GM18507 (cell line): ENCODE results near the gene KSR1.

Experiments used
- DNase-seq: peaks from one replicate; pipeline ENCODE4 v3.0.0; 2011; ENCODE audit warnings: low read depth; ENCODE audit not compliant: insufficient read length; ENCODE audit errors: extremely low spot score
- FAIRE-seq: peaks from 2 replicates; lab custom pipeline; 2011; peaks lifted over from hg19 to GRCh38; lab: Jason Lieb, UNC

Gene KSR1

GRCh38 chr17:27558341-27558740, 102.1 kb downstream of the KSR1 start:
- FAIRE-seq, result no peak
- DNase-seq, result no peak

DNA sequence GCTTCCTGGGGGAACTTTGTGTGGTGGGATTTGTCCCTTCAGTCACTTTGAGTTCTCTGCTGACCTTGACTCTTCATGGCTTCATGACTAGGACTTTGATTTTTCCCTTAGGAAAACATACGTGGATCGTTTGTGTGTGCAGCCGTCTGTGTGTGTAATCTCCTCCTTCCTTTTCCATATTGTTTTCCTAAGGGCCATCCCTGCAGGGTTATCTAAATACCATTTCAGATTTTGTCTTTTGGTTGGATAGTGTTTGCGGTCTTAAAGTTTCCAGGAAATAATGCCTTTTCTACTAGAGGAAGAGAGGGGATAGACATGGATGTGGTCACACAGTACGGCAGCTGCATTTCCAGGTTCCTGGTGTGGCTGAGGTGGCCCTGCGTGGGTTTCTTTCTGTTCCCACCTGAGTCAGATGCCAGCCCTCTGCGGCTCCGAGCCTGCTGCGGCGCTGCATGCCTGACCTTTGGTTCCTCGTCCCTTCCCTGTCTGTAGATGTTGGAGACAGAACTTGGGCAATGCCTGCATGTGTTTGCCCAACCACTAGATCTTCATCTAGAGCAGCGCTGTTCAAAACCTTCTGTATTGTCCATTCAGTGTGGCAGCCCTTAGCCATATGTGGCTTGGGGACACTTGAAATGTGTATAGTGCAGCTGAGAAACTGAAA, 102.7 kb downstream of the KSR1 start:
- FAIRE-seq (no peak), DNase-seq (no peak)

DNA sequence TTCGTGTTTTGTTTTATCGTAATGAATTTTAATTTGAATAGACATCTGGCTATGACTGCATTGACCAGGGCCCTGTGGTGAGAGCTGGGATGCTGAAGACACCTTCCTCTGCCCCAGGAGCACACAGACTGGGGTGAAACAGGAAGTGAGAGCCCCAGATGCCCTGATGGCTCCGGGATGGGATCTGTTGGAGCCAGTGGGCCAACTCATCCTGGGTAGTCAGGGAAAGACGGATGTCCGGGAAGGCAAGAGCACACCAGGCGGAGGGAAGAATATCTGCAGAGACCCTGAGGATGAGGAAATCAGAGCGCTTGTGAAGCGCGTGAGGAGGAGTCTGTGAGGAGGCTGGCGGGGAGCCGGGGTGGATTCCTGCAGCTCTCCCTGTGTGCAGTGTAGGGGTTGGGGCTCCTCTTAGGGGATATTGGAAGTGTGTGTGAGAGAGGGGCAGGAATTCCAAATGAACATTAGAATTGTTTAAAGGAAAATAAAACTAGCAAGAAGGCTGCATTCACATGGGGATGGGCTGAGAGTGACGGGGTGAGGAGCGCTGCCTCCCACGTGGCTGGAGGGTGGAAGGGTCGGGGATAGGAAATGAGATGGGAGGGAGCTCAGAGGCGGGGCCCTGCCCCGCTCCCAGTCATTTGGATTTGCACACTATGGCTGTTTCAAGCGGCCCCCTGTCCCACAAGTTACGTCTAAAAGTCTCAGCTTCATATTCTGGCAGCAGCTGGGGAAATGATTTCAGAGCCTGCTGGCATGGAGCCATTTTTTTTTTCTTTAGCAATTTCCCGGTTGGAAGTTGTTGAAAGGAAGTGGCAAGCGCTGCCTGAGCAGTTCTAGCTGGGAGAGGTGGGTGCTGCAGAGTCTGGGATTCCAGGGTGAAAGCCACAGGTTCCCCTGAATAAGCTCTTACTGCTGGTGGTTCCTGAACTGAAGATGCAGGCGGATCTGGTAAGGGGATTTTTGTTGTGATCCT, 103.5 kb downstream of the KSR1 start:
- DNase-seq (no peak), FAIRE-seq (no peak)

- DNase-seq (no peak), FAIRE-seq (no peak)
These were observed 104.4 kb downstream of the KSR1 start for GRCh38 chr17:27560668-27561067.

DNA sequence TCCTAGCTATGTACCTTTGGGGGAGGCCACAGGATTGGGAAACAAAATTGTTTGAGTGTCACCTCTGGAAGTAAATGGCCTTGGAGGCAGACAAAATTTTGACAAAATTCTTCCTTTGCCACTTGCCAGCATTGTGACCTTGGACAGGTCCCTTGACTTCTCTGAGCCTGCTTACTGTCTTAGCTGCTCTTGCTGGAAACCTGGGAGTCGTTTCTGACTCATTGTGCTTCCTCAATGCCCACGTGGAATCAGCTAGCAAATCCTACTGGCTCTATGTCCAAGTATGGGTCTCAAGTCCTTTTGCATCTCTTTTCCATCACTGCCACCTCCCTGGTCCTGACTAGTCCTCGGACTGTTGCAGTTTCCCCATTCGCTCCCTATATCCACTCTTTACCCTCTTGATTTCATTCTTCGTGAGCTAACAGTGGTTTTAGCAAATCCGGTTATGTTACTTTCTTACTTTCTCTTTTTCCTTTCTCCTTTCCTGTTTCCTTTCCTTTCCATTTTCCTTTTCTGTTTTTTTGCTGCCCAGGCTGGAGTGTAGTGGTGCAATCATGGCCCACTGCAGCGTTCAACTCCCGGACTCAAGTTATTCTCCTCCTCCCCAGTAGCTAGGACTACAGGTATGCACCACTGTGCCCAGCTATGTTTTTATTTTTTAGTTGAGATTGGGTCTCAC, 106.7 kb downstream of the KSR1 start:
- DNase-seq (no peak), FAIRE-seq (no peak)

DNA sequence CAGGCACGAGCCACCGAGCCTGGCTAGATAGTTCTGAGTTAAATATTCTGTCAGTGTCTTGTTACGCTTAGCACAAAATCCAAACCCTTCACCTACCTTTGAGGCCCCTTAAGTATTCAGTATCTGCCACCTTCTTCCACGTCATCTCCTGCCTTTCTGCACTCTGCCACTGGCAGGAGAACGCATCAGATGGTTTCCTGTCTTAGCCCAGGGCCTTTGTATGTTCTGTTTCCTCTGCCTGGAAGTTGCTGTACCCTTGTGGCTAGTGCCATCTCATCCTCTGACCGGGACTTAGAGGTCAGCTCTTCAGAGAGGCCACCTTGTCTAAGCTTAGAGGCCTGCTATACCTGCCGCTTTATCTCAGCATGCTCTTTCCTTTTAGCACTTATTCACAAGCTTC, 107.3 kb downstream of the KSR1 start:
- FAIRE-seq (no peak), DNase-seq (no peak)

- DNase-seq, result no peak
- FAIRE-seq, result no peak
These were observed 108.2 kb downstream of the KSR1 start for GRCh38 chr17:27564463-27564862.

- DNase-seq (no peak), FAIRE-seq (no peak)
These were observed 109.8 kb downstream of the KSR1 start for GRCh38 chr17:27565874-27566670.

DNA sequence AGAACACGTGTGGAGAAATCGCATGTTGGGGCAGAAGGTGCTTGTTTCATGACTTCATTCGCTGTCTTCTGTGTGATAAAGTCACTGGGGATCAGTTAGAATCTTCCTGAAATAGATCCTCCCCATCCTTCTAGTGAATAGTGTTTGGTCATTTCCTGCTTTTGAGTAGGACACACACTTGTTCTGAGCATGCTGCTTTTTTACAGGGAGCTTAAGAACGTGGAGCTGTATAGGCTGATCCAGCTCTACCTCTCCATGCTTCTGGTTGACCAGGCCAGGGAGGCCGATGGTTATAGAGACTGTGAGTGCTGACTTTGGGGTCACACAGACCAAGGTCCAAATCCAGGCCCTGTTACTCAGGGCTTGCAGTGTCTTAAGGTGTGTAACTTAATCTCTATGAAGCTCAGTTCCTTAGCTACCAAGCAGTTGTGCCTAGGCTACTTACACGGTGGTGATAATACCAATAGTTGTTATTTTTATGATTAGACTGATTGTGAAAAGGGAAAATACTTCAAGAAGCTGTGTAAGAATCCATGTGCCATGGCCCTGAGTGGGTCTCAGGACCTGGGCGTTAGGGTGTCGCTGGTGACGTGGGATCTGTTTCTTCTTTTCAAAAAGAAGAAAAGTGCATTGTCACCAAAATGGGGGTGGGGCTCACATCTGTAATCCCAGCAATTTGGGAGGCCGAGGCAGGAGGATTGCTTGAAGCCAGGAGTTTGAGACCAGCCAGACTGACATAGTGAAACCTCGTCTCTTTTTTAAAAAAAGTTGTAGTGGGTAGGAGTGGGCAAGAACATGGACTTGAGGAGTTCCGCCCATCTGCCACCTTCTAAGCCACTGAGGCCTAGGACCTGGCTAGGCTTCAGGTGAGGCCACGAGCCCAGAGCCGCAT, 110.7 kb downstream of the KSR1 start:
- no peak for FAIRE-seq

GRCh38 chr17:27567563-27567859, 111.3 kb downstream of the KSR1 start:
- no peak for FAIRE-seq
- no peak for DNase-seq

More for the DNA sequence above, 110.7 kb downstream of the KSR1 start:
- no peak for DNase-seq

GRCh38 chr17:27568216-27568615, 112.0 kb downstream of the KSR1 start:
- no peak for FAIRE-seq
- no peak for DNase-seq

DNA sequence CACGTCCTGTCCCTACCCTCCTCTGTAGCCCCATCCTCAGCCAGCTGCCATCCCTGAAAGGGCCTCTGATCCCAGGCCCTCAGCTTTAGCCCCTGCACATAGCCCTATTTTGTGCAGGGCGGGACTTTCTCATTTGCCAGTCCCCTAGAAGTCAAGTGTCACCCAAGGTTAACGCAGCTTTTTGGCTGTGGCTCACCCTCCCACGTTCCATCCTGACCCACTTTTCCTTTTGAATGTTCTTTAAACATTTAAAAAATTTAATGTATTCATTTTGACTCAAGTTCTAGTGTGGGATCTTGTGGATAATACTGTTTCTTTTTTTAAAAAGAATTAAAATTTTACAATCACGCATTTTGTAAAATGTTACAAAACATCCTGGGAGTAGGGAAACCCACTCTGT, 112.6 kb downstream of the KSR1 start:
- FAIRE-seq (no peak), DNase-seq (no peak)

DNA sequence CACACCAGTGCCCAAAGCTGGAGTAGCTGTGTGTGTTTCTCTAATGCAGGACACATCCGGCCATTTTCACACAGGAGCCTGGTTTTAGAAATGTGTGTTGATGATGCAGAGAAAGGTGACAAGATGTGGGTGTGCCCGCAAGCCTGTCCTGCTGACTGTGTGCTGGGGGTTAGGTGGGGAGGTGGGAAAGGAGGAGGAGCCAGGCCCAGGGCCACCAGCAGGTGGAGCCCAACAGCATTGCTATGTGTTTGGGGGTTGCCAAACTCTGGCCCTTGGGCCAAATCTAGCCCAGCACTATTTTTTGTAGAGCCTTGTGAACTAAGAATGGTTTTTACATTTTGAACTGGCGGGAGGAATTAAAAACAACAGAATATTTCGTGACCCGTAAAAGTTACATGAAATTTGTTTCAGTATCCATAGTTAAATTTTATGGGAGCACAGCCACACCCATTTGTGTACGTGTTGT, 113.0 kb downstream of the KSR1 start:
- DNase-seq, result peak; percentile 38
- peak; percentile 77 for FAIRE-seq

DNA sequence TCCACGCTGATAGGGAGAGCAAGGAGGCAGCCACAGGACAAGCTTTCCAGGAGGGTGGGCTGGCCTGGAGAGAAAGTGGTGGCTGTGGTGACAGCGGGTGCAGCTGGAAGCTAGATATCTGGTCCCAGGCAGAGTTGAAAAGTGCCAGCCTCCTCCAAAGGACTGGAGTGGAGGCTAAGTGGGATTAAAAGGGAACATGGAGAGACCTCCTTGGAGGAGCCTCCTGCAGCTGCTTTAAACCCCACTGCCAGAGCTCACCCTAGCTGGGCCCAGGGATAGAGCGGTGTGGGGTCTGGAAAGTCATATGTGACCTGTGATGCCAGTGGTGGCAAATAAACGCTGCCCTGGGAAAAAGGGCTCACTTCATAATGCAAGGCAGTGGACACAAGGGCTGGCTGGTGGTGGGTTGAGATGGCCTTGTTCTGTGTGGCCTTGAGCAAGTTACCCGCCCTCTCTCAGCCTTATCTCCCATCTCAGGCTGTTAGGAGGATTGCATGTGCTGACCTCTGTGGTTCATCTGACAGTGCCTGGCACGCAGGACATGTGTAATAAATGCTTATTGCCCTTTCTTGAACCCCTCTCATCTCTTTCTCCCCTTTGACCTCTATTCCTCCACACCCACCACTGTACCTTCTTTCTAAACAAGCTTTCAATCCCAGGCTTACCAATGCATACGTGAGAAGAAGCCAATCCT, 113.8 kb downstream of the KSR1 start:
- FAIRE-seq, result no peak
- DNase-seq, result no peak

DNA sequence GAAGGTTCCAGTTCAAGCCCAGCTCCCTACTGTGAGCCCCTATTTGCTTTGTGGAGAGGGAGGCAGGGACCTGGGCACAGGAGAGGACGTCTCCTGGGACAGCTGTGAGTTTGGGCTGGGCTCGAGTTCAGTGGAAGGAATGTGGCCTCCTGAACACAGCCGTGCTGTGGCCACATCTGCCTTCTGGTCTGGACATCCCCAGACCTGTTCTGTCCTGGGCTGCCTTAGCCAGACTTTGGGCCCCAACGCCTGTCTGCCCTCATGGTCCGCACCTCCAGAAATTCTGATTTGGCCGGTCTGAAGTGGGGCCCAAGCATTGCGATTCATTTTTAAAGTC, 114.3 kb downstream of the KSR1 start:
- FAIRE-seq (no peak), DNase-seq (no peak)

DNA sequence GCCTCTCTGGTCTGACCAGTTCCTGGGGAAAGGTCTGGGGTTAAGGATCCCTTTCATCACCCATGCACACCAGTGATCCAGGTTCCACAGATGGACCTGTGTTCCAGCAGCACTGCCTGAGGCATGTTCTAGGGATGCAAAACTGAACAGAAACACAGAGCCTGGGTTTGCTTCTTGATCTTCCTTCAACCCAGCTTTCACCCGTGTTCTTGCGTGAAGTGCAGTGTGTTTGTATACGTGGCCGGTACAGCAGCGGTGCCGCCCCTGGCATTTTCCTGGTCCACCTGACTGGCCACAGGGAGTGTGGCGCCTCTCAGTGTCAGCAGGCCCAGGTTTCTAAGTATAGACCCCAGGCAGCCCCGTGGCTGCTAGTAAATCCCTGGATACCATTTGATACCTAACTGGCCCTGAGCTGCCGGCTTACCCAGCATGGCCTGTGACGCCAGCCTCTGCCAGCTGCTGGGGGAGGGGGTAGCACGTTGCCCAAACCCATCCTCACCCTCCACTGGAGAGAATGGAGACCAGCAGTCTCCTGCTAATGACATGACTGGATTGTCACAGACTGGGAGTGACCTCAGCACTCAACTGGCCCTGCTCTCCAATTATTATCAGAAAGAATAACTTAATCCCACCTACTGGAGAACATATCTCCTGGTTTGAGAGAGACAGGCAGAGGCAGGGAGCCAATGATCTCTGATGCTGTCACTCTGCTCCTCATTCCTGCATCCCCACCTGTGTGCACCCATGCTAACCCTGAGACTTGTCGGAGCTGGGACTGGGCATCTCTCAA, 115.5 kb downstream of the KSR1 start:
- no peak for DNase-seq
- no peak for FAIRE-seq

- DNase-seq (no peak), FAIRE-seq (no peak)
These were observed 116.4 kb downstream of the KSR1 start for GRCh38 chr17:27572665-27573064.
